HEK293 (cell line): ENCODE data around the gene IDH3A.

Source experiments
- CTCF ChIA-PET: fragments of 350-600 bp; formaldehyde crosslinking; extraction: SDS; loops from one replicate; lab custom pipeline; 2021; ENCODE audit warnings: antibody characterized with exemption; lab: Yijun Ruan, JAX
- POLR2A ChIA-PET: fragments of 300-600 bp; formaldehyde crosslinking; extraction: SDS; loops from one replicate; lab custom pipeline; 2020; ENCODE audit warnings: antibody characterized with exemption, inconsistent platforms; lab: Yijun Ruan, JAX
- H3K27ac ChIP-seq: fragments of 200-500 bp; sonication (Bioruptor generic); 2 replicates; pipeline ENCODE4 v1.5.1; 2014; ENCODE audit warnings: low read depth, low read length, control low read depth, inconsistent platforms; ENCODE audit errors: extremely low read depth
- H3K36me3 ChIP-seq, 2 experiments: fragments of 200-500 bp in 1 of 2; sonication (Bioruptor generic) in 1 of 2; 1 replicate in 1 of 2; 2 replicates in 1 of 2; pipeline ENCODE4 v1.5.1; 2014 to 2017; ENCODE audit warnings: inconsistent platforms in 2 of 2, low read length in 2 of 2; ENCODE audit not compliant: control insufficient read depth in 2 of 2, insufficient read depth in 1 of 2
- H3K4me1 ChIP-seq: fragments of 200-500 bp; sonication (Bioruptor generic); 2 replicates; pipeline ENCODE4 v1.5.1; 2014; ENCODE audit warnings: mild to moderate bottlenecking, low read length, inconsistent platforms; ENCODE audit not compliant: control insufficient read depth, insufficient read depth
- H3K4me3 ChIP-seq: 2 replicates; pipeline ENCODE4 v1.5.1; 2011; ENCODE audit warnings: low read depth, mild to moderate bottlenecking, control low read depth, low read length, moderate library complexity
- H3K9me3 ChIP-seq: fragments of 200-500 bp; sonication (Bioruptor generic); 2 replicates; pipeline ENCODE4 v1.5.1; 2014; ENCODE audit warnings: low read depth, low read length, inconsistent platforms; ENCODE audit not compliant: control insufficient read depth, insufficient read depth
- FEZF1 ChIP-seq: fragments of 450-650 bp; formaldehyde crosslinking; IDR thresholded peaks from 2 replicates; pipeline ENCODE4 v1.5.1; 2016; ENCODE audit warnings: missing biosample characterization, missing genetic modification characterization
- IKZF3 ChIP-seq: fragments of 450-650 bp; IDR thresholded peaks from 2 replicates; pipeline ENCODE4 v1.5.0; 2018; ENCODE audit warnings: missing biosample characterization, mild to moderate bottlenecking, missing genetic modification characterization, moderate library complexity
- WT1 ChIP-seq: fragments of 450-650 bp; formaldehyde crosslinking; IDR thresholded peaks from 2 replicates; pipeline ENCODE4 v1.5.1; 2016; ENCODE audit warnings: missing biosample characterization, missing genetic modification characterization
- ZNF121 ChIP-seq: fragments of 450-650 bp; formaldehyde crosslinking; IDR thresholded peaks from 2 replicates; pipeline ENCODE4 v1.5.1; 2016; ENCODE audit warnings: missing biosample characterization, missing genetic modification characterization
- ZNF175 ChIP-seq: fragments of 450-650 bp; formaldehyde crosslinking; IDR thresholded peaks from 2 replicates; pipeline ENCODE4 v1.5.1; 2016; ENCODE audit warnings: missing biosample characterization, missing genetic modification characterization
- ZNF341 ChIP-seq: fragments of 450-650 bp; formaldehyde crosslinking; IDR thresholded peaks from 2 replicates; pipeline ENCODE4; 2016; ENCODE audit warnings: low read depth, missing biosample characterization, missing genetic modification characterization
- ZNF404 ChIP-seq: fragments of 450-650 bp; formaldehyde crosslinking; IDR thresholded peaks from 2 replicates; pipeline ENCODE4 v1.5.1; 2017; ENCODE audit warnings: missing biosample characterization, missing genetic modification characterization
- ZNF48 ChIP-seq: fragments of 450-650 bp; formaldehyde crosslinking; IDR thresholded peaks from 2 replicates; pipeline ENCODE4 v1.5.1; 2016; ENCODE audit warnings: missing biosample characterization, missing genetic modification characterization
- ZNF629 ChIP-seq: fragments of 450-650 bp; formaldehyde crosslinking; IDR thresholded peaks from 2 replicates; pipeline ENCODE4 v1.5.1; 2017; ENCODE audit warnings: missing biosample characterization, missing genetic modification characterization
- ZNF658 ChIP-seq: fragments of 450-650 bp; formaldehyde crosslinking; IDR thresholded peaks from 2 replicates; pipeline ENCODE4; 2016; ENCODE audit warnings: missing biosample characterization, missing genetic modification characterization
- ZNF670 ChIP-seq: fragments of 450-650 bp; formaldehyde crosslinking; IDR thresholded peaks from 2 replicates; pipeline ENCODE4 v1.5.1; 2016; ENCODE audit warnings: missing biosample characterization, missing genetic modification characterization, low read depth
- ZNF837 ChIP-seq: fragments of 450-650 bp; formaldehyde crosslinking; IDR thresholded peaks from 2 replicates; pipeline ENCODE4 v1.5.1; 2016; ENCODE audit warnings: missing biosample characterization, missing genetic modification characterization
- ZSCAN16 ChIP-seq: fragments of 450-650 bp; formaldehyde crosslinking; IDR thresholded peaks from 2 replicates; pipeline ENCODE4 v1.5.1; 2016; ENCODE audit warnings: missing biosample characterization, missing genetic modification characterization
- ZXDB ChIP-seq: fragments of 450-650 bp; formaldehyde crosslinking; IDR thresholded peaks from 2 replicates; pipeline ENCODE4 v1.5.1; 2016; ENCODE audit warnings: missing biosample characterization, missing genetic modification characterization
- TF ChIP-seq, protein P1 (sequence below): fragments of 450-650 bp; formaldehyde crosslinking; conservative IDR thresholded peaks from 2 replicates; pipeline ENCODE4 v1.5.1; 2016; ENCODE audit warnings: low read depth, missing biosample characterization, missing genetic modification characterization
- TF ChIP-seq, protein P2 (sequence below): fragments of 450-650 bp; formaldehyde crosslinking; IDR thresholded peaks from 2 replicates; pipeline ENCODE4 v1.5.1; 2017; ENCODE audit warnings: missing biosample characterization, missing genetic modification characterization
- TF ChIP-seq, protein P3 (sequence below): fragments of 450-650 bp; formaldehyde crosslinking; IDR thresholded peaks from 2 replicates; pipeline ENCODE4 v1.5.1; 2016; ENCODE audit warnings: missing biosample characterization, missing genetic modification characterization
- TF ChIP-seq, protein P4 (sequence below): fragments of 450-650 bp; formaldehyde crosslinking; IDR thresholded peaks from 2 replicates; pipeline ENCODE4 v1.5.1; 2017; ENCODE audit warnings: missing biosample characterization, missing genetic modification characterization
- TF ChIP-seq, protein P5 (sequence below): fragments of 450-650 bp; IDR thresholded peaks from 2 replicates; pipeline ENCODE4 v1.5.1; 2018; ENCODE audit warnings: missing biosample characterization, missing genetic modification characterization

Gene IDH3A

DNA sequence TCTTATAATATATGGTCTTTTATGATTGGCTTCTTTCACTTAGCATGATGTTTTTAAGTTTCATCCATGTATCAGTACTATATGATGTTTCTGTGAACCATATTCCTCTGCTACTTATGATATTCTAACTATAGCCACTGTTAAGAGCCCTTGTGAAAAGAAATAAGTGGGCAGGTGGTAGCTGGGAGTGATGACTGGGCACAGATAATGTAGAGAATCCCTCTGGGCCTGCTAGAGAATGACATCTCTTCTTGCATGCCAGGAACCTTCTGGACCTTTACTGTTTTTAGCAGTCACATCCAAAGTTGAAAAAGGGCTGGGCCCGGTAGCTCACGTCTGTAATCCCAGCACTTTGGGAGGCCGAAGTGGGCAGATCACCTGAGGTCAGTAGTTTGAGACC, 10.2 kb downstream of the IDH3A start (continued):
- TF ChIP-seq, protein P1, sequence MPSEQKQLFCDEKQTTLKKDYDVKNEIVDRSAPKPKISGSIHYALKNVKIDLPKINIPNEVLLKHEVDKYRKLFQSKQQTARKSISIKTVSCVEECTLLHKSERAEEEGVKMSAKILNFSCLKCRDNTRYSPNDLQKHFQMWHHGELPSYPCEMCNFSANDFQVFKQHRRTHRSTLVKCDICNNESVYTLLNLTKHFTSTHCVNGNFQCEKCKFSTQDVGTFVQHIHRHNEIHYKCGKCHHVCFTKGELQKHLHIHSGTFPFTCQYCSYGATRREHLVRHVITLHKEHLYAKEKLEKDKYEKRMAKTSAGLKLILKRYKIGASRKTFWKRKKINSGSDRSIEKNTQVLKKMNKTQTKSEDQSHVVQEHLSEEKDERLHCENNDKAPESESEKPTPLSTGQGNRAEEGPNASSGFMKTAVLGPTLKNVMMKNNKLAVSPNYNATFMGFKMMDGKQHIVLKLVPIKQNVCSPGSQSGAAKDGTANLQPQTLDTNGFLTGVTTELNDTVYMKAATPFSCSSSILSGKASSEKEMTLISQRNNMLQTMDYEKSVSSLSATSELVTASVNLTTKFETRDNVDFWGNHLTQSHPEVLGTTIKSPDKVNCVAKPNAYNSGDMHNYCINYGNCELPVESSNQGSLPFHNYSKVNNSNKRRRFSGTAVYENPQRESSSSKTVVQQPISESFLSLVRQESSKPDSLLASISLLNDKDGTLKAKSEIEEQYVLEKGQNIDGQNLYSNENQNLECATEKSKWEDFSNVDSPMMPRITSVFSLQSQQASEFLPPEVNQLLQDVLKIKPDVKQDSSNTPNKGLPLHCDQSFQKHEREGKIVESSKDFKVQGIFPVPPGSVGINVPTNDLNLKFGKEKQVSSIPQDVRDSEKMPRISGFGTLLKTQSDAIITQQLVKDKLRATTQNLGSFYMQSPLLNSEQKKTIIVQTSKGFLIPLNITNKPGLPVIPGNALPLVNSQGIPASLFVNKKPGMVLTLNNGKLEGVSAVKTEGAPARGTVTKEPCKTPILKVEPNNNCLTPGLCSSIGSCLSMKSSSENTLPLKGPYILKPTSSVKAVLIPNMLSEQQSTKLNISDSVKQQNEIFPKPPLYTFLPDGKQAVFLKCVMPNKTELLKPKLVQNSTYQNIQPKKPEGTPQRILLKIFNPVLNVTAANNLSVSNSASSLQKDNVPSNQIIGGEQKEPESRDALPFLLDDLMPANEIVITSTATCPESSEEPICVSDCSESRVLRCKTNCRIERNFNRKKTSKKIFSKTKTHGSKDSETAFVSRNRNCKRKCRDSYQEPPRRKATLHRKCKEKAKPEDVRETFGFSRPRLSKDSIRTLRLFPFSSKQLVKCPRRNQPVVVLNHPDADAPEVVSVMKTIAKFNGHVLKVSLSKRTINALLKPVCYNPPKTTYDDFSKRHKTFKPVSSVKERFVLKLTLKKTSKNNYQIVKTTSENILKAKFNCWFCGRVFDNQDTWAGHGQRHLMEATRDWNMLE (tag by site-specific recombination) = no peak
- TF ChIP-seq FEZF1 (tag by site-specific recombination) (no peak), WT1 (tag by site-specific recombination) (no peak), ZNF341 (tag by site-specific recombination) (no peak)
- TF ChIP-seq, protein P2, sequence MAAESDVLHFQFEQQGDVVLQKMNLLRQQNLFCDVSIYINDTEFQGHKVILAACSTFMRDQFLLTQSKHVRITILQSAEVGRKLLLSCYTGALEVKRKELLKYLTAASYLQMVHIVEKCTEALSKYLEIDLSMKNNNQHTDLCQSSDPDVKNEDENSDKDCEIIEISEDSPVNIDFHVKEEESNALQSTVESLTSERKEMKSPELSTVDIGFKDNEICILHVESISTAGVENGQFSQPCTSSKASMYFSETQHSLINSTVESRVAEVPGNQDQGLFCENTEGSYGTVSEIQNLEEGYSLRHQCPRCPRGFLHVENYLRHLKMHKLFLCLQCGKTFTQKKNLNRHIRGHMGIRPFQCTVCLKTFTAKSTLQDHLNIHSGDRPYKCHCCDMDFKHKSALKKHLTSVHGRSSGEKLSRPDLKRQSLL (tag by site-specific recombination) = no peak
- TF ChIP-seq, protein P3, sequence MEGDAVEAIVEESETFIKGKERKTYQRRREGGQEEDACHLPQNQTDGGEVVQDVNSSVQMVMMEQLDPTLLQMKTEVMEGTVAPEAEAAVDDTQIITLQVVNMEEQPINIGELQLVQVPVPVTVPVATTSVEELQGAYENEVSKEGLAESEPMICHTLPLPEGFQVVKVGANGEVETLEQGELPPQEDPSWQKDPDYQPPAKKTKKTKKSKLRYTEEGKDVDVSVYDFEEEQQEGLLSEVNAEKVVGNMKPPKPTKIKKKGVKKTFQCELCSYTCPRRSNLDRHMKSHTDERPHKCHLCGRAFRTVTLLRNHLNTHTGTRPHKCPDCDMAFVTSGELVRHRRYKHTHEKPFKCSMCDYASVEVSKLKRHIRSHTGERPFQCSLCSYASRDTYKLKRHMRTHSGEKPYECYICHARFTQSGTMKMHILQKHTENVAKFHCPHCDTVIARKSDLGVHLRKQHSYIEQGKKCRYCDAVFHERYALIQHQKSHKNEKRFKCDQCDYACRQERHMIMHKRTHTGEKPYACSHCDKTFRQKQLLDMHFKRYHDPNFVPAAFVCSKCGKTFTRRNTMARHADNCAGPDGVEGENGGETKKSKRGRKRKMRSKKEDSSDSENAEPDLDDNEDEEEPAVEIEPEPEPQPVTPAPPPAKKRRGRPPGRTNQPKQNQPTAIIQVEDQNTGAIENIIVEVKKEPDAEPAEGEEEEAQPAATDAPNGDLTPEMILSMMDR (tag by site-specific recombination) = no peak

DNA sequence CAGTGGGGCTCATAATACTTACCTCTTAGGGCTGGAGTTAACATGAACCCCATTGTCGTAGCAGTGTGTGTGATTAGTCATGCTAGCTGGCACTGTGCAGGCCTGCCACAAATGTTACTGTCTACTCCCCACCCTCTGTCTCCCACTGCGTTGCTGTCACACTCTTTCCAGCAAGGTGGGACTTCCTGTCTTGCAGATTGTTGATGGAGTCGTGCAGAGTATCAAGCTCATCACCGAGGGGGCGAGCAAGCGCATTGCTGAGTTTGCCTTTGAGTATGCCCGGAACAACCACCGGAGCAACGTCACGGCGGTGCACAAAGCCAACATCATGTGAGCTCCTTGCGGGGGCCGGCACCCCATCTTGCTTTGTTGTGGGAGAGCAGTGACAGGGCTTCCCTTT, 12.9 kb downstream of the IDH3A start:
- H3K4me3 ChIP-seq = no peak overlapping the region
- no peak overlapping the region for H3K27ac ChIP-seq
- CTCF ChIA-PET = interaction anchor here (0.8 to 3.8 kb wide), 4 partner anchors 15 to 195 kb away, joined by 3 to 12 read pairs (median 4); no protein-coding TSS in a partner anchor
- POLR2A ChIA-PET = interaction anchor here (0.7 kb wide), 1 partner anchor 10 kb away, joined by 4 read pairs; no protein-coding TSS in a partner anchor
- peaks cover 80 to 85% of the 10 kb centered on the region in 2 experiments for H3K36me3 ChIP-seq
- H3K4me1 ChIP-seq = peaks cover 4% of the 10 kb centered on the region
- TF ChIP-seq ZNF48 (no peak), ZXDB (tag by site-specific recombination) (no peak), ZNF658 (tag by site-specific recombination) (no peak), IKZF3 (tag by site-specific recombination) (no peak), ZNF121 (tag by site-specific recombination) (no peak)
- TF ChIP-seq, protein P4, sequence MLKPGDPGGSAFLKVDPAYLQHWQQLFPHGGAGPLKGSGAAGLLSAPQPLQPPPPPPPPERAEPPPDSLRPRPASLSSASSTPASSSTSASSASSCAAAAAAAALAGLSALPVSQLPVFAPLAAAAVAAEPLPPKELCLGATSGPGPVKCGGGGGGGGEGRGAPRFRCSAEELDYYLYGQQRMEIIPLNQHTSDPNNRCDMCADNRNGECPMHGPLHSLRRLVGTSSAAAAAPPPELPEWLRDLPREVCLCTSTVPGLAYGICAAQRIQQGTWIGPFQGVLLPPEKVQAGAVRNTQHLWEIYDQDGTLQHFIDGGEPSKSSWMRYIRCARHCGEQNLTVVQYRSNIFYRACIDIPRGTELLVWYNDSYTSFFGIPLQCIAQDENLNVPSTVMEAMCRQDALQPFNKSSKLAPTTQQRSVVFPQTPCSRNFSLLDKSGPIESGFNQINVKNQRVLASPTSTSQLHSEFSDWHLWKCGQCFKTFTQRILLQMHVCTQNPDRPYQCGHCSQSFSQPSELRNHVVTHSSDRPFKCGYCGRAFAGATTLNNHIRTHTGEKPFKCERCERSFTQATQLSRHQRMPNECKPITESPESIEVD (tag by site-specific recombination) = no peak
- no peaks in the 10 kb centered on the region for H3K9me3 ChIP-seq

DNA sequence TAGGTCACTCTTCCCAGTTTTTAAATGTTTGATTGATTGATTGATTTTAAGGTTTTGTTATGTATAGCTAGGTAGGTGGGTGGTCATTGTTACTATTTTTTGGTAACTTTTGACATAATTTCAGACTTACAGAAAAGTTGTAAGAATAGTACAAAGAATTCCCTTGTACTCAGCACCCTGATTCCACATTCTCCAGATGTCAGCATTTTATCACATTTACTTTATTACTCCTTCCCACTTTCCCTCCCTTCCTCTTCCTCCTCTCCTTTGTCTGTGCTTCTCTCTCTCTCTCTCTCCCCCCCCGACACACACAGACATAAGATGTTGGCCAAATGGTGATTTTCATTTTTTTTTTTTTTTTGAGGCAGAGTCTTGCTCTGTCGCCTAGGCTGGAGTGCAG, 14.8 kb downstream of the IDH3A start:
- Histone ChIP-seq H3K36me3 (peaks cover 88 to 91% of the 10 kb centered on the region in 2 experiments), H3K4me3 (no peak overlapping the region), H3K4me1 (no peaks in the 10 kb centered on the region), H3K27ac (no peak overlapping the region), H3K9me3 (no peaks in the 10 kb centered on the region)
- CTCF ChIA-PET = interaction anchor here (1.0 to 1.6 kb wide), 2 partner anchors 13 to 78 kb away, joined by 3 to 4 read pairs; no protein-coding TSS in a partner anchor
- POLR2A ChIA-PET = no interaction called here
- TF ChIP-seq ZNF670 (no peak), ZNF404 (tag by site-specific recombination) (no peak), ZNF175 (tag by site-specific recombination) (no peak), ZNF629 (tag by site-specific recombination) (no peak), ZNF837 (tag by site-specific recombination) (no peak), ZSCAN16 (tag by site-specific recombination) (no peak)
- TF ChIP-seq, protein P5, sequence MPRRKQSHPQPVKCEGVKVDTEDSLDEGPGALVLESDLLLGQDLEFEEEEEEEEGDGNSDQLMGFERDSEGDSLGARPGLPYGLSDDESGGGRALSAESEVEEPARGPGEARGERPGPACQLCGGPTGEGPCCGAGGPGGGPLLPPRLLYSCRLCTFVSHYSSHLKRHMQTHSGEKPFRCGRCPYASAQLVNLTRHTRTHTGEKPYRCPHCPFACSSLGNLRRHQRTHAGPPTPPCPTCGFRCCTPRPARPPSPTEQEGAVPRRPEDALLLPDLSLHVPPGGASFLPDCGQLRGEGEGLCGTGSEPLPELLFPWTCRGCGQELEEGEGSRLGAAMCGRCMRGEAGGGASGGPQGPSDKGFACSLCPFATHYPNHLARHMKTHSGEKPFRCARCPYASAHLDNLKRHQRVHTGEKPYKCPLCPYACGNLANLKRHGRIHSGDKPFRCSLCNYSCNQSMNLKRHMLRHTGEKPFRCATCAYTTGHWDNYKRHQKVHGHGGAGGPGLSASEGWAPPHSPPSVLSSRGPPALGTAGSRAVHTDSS = no peak
